GM11168 (cell line): Measurements from ENCODE around the gene LEFTY2.
"Not testable (repeated sequence)": the region's sequence is repeated elsewhere in the genome, so short reads cannot be mapped to it uniquely, and the experiment has no call there.

ENCODE experiments used
- in situ Hi-C: fragments of 300-500 bp; cut with MboI; formaldehyde crosslinking; loops from one replicate; pipeline ENCODE4 v1.12.0; 2022; ENCODE audit warnings: low sequenced_read_pairs; ENCODE audit not compliant: unreplicated experiment

The LEFTY2 gene

GRCh38 chr1:225958041-225958440, 17.0 kb upstream of the LEFTY2 start:
- in situ Hi-C loops, result no loop called here

- in situ Hi-C loops, result no loop called here
Observed at GRCh38 chr1:225954753-225955152, 13.7 kb upstream of the LEFTY2 start.

GRCh38 chr1:225953315-225953714, 12.3 kb upstream of the LEFTY2 start:
- in situ Hi-C loops, result no loop called here

DNA sequence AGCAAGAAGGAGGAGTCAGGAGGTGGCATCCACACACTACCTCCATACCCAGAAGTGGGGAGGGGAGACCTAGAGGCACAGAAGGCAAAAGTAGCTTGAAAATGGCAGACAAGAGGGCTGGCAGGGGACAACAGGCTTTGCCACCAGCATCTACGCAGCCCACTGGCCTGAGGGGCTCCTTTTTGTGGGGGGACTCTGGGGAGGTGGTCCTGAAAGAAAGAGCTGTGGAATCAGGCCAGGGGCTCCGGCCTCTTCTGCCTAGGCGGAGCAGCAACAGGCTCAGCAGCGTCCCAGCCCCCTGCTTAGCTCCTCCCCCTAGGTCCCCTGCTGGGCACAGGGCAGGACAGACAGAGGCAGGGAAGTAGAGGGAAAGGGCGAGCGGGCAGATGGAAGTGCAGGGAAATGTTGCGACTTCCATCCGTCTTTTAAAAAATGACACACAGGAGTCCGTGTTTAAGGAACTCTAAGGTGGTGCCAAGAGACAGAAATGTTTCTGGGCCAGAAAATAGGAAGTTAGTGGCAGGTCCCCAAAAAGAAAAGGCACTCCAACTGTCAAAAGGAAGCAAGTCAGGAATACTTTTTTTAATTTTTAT, 10.0 kb upstream of the LEFTY2 start:
- in situ Hi-C loops, result no loop called here

- in situ Hi-C loops, result no loop called here
Observed at GRCh38 chr1:225949041-225949440, 8.0 kb upstream of the LEFTY2 start.

- in situ Hi-C loops, result no loop called here
Observed at GRCh38 chr1:225946803-225947202, 5.8 kb upstream of the LEFTY2 start.

GRCh38 chr1:225946082-225946620, 5.1 kb upstream of the LEFTY2 start:
- in situ Hi-C loops, result no loop called here

DNA sequence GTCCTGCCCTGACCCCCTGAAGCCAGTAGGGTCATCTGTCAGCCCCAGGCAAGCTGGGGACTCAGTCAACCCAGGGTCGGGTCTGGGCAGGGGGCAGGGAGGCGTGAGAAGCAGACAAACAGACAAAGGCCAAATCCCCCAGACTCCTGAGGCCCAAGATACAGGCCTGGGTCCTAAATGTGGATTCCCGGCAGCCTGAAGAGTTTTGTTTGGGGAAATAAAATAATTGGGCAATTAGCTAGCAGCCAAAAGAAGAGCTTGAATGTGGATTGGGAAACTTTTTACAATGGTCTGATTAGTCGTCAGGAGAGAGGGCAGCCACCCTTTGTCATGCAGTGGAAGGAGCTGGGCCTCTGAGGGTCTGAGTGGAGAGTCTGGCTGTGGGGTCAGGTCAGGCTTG, 4.5 kb upstream of the LEFTY2 start:
- in situ Hi-C loops, result no loop called here

- in situ Hi-C loops, result no loop called here
Observed at GRCh38 chr1:225944951-225945350, 3.9 kb upstream of the LEFTY2 start.

DNA sequence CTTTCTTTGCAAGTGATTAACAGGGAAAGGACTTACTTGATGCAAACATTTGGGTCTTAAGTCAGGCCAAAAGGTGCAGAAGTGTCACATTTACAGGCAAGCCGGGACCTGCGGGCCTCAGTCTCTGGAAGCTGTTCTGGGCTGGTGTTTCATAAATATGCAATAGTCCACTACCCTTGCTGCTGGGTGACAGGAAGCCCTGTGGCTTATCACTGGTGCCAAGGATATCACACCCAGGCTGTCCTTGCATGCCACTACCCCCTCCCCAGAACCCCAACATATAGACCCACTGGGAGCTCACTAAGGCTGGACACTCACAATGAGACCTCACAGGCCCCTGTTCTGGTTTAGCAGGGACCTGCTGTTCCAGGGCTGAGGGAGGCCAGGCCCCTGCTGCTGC, 3.4 kb upstream of the LEFTY2 start:
- in situ Hi-C loops, result no loop called here

DNA sequence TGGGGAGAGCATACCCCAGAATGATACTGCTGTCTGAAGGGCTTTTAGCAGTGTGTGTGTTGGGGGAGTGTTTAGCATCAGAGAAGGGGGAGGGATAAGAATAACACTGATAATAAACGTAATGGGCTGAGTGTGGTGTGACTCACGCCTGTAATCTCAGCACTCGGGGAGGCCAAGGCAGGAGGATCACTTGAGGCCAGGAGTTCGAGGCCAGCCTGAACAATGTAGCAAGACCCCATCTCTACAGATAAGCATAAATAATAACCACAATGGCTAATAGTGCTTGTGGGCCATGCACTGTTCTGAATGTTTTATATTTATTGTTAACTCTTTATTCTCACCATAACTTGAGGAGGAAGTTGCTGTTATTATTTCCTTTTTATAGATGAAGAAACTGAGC, 2.6 kb upstream of the LEFTY2 start:
- in situ Hi-C loops, result no loop called here

- in situ Hi-C loops, result no loop called here
Observed at GRCh38 chr1:225942574-225942973, 1.6 kb upstream of the LEFTY2 start.

GRCh38 chr1:225941942-225942222, 862 bp upstream of the LEFTY2 start:
- in situ Hi-C loops, result no loop called here

DNA sequence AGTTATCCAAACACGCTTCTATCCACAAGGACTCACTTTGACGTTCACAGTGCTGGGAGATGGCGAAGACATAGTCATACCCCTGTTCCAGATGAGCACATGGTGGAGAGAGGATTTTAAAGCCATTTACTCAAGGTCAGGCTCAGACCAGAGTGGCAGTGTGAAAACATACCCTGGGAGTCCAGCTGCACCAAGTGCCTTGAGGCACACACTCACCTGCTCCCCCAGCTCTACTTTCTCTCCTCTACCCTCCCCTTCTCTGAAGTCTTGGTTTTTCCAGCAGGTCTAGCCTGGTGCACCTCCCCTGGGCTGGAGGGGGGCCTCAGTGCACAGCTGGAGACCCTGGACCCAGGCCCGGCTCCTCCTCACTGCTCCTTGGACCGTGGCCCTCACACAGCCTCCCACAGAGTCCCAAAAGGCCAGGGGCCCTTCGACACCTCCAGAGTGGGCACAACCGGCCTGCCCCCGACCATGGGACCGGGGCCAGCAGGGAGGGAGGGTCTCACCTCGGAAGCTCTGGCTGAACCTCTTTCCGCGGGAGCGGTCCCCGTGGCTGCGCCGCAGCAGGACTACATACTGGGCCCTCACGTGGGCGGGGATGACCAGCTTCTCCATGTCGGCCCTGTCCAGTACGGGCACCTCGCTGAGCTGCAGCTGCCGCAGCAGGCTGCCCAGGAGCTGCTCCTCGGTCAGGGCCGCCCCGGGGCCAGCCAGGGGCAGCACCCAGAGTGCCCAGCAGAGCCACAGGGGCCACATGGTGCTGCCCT, 452 bp downstream of the LEFTY2 start:
- in situ Hi-C loops, result no loop called here

GRCh38 chr1:225939939-225940310, 1.1 kb downstream of the LEFTY2 start:
- in situ Hi-C loops, result not testable (repeated sequence)

- in situ Hi-C loops, result not testable (repeated sequence)
Observed at GRCh38 chr1:225939097-225939938, 1.7 kb downstream of the LEFTY2 start.

- in situ Hi-C loops, result no loop called here
Observed at GRCh38 chr1:225937048-225937968, 3.7 kb downstream of the LEFTY2 start.

- in situ Hi-C loops, result no loop called here
Observed at GRCh38 chr1:225936523-225936922, 4.5 kb downstream of the LEFTY2 start.

- in situ Hi-C loops, result not testable (repeated sequence)
Observed at GRCh38 chr1:225936086-225936485, 4.9 kb downstream of the LEFTY2 start.

GRCh38 chr1:225934711-225935110, 6.3 kb downstream of the LEFTY2 start:
- in situ Hi-C loops, result no loop called here
